HEK293 (cell line): Measurements from ENCODE around the gene SUCO.

Experiments used
- CTCF ChIP-seq: fragments of 450-650 bp; formaldehyde crosslinking; IDR thresholded peaks from 2 replicates; pipeline ENCODE4 v1.5.1; 2016; ENCODE audit warnings: missing biosample characterization, missing genetic modification characterization
- REST ChIP-seq: fragments of 450-650 bp; formaldehyde crosslinking; IDR thresholded peaks from 2 replicates; pipeline ENCODE4 v1.5.1; 2016; ENCODE audit warnings: missing biosample characterization, missing genetic modification characterization
- ZNF23 ChIP-seq: fragments of 450-650 bp; formaldehyde crosslinking; IDR thresholded peaks from 2 replicates; pipeline ENCODE4 v1.5.1; 2016; ENCODE audit warnings: missing biosample characterization, missing genetic modification characterization, borderline replicate concordance
- ZNF404 ChIP-seq: fragments of 450-650 bp; formaldehyde crosslinking; IDR thresholded peaks from 2 replicates; pipeline ENCODE4 v1.5.1; 2017; ENCODE audit warnings: missing biosample characterization, missing genetic modification characterization
- ZNF558 ChIP-seq: fragments of 450-650 bp; formaldehyde crosslinking; IDR thresholded peaks from 2 replicates; pipeline ENCODE4 v1.5.1; 2016; ENCODE audit warnings: missing biosample characterization, missing genetic modification characterization
- ZXDB ChIP-seq: fragments of 450-650 bp; formaldehyde crosslinking; IDR thresholded peaks from 2 replicates; pipeline ENCODE4 v1.5.1; 2016; ENCODE audit warnings: missing biosample characterization, missing genetic modification characterization

GRCh38 chr1:172510479-172510878 is 22.5 kb upstream of the SUCO start:
- TF ChIP-seq REST (tag by site-specific recombination) (no peak), ZNF404 (tag by site-specific recombination) (no peak), ZNF558 (tag by site-specific recombination) (no peak), ZNF23 (tag by site-specific recombination) (no peak), CTCF (no peak), ZXDB (tag by site-specific recombination) (no peak)
